Measurements from ENCODE around the gene PLAC8.
"Not testable (repeated sequence)": the region's sequence is repeated elsewhere in the genome, so short reads cannot be mapped to it uniquely, and the experiment has no call there.

Gene PLAC8

GRCh38 chr4:83146841-83147240, 32.3 kb upstream of the PLAC8 start:
- FAIRE-seq (no peak), DNase-seq (ENCODE audit: insufficient read length, low spot score) (no peak)
- TF ChIP-seq CTCF (IDR thresholded peaks at IDR 0.05; ENCODE audit: insufficient read depth, missing control alignments) = no peak

- not testable (repeated sequence) for FAIRE-seq; DNase-seq (ENCODE audit: insufficient read length, low spot score)
Observed at GRCh38 chr4:83145776-83146175, 31.2 kb upstream of the PLAC8 start.

GRCh38 chr4:83139514-83140156, 25.1 kb upstream of the PLAC8 start:
- FAIRE-seq = no peak
- no peak for DNase-seq (ENCODE audit: insufficient read length, low spot score)
- no peak for TF ChIP-seq CTCF (IDR thresholded peaks at IDR 0.05; ENCODE audit: insufficient read depth, missing control alignments)

GRCh38 chr4:83138946-83139345, 24.4 kb upstream of the PLAC8 start:
- FAIRE-seq = no peak
- TF ChIP-seq CTCF (IDR thresholded peaks at IDR 0.05; ENCODE audit: insufficient read depth, missing control alignments) = no peak

GRCh38 chr4:83132065-83132464, 17.5 kb upstream of the PLAC8 start:
- DNase-seq (ENCODE audit: insufficient read length, low spot score) (no peak), FAIRE-seq (no peak)
- TF ChIP-seq CTCF (IDR thresholded peaks at IDR 0.05; ENCODE audit: insufficient read depth, missing control alignments) = no peak

More at GRCh38 chr4:83138946-83139345, 24.4 kb upstream of the PLAC8 start:
- no peak for DNase-seq (ENCODE audit: insufficient read length, low spot score)

GRCh38 chr4:83129264-83129663, 14.7 kb upstream of the PLAC8 start:
- FAIRE-seq (no peak), DNase-seq (ENCODE audit: insufficient read length, low spot score) (no peak)
- TF ChIP-seq CTCF (IDR thresholded peaks at IDR 0.05; ENCODE audit: insufficient read depth, missing control alignments) = no peak

GRCh38 chr4:83128240-83128929, 13.9 kb upstream of the PLAC8 start:
- no peak for DNase-seq (ENCODE audit: insufficient read length, low spot score)
- FAIRE-seq = no peak
- TF ChIP-seq CTCF (IDR thresholded peaks at IDR 0.05; ENCODE audit: insufficient read depth, missing control alignments) = no peak

All from D721Med (cell line).